ENCODE data around the gene BTRC. TPM values are rescaled to one million over a fixed set of nuclear protein-coding genes. Genes with fewer than 3 reads are reported as not detected.

BTRC gene
- total RNA-seq, 2 donors from 2014 or later: 8.8 to 9.9 TPM

DNA sequence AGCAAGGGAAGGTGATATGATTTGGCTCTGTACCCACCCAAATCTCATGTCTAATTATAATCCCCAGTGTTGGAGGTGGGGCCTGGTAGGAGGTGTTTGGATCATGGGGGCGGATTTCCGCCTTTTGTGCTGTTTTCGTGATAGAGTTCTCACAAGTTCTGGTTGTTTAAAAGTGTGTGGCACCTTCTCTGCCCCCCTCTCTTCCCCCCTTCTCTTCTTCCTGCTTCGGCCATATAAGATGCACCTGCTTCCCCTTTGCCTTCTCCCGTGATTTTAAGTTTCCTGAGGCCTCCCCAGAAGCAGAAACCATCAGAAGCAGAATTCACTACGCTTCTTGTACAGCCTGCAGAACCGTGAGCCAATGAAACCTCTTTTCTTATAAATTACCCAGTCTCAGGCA is 21.1 kb downstream of the BTRC start:
- H3K4me1 ChIP-seq: no peaks in the 10 kb centered on the region
- no peak for DNase-seq
- no peak for ATAC-seq
- H3K27me3 ChIP-seq: no peaks in the 10 kb centered on the region
- H3K36me3 ChIP-seq (replicated peaks in 1 of 2; ENCODE audit: insufficient read depth in 1 of 2, low read depth in 2 of 2): no peaks in the 10 kb centered on the region
- intact Hi-C loops (cut with DNase I): no loop called here
- 78 to 94% methylated on average over 7 of the region's 7 CpGs for WGBS, 2 donors
- no peak overlapping the region for H3K27ac ChIP-seq
- no peak overlapping the region for H3K4me3 ChIP-seq
- TF ChIP-seq CTCF (IDR thresholded peaks at IDR 0.05) (no peak), POLR2A (IDR thresholded peaks at IDR 0.05) (no peak)
- no peaks in the 10 kb centered on the region for H3K9me3 ChIP-seq

- no peaks in the 10 kb centered on the region for H3K36me3 ChIP-seq (replicated peaks in 1 of 2; ENCODE audit: insufficient read depth in 1 of 2, low read depth in 2 of 2)
- no peaks in the 10 kb centered on the region for H3K9me3 ChIP-seq
- no peak for DNase-seq
- H3K27me3 ChIP-seq: no peaks in the 10 kb centered on the region
- no peak for ATAC-seq
- no peak for TF ChIP-seq CTCF (IDR thresholded peaks at IDR 0.05)
- no peak for TF ChIP-seq POLR2A (IDR thresholded peaks at IDR 0.05)
- no peaks in the 10 kb centered on the region for H3K4me1 ChIP-seq
- 64 to 67% methylated on average over 5 of the region's 5 CpGs for WGBS, 2 donors
- no peak overlapping the region for H3K27ac ChIP-seq
- H3K4me3 ChIP-seq: no peak overlapping the region
- intact Hi-C loops (cut with DNase I): no loop called here
Measured at GRCh38 chr10:101379663-101380352, 25.8 kb downstream of the BTRC start.

- intact Hi-C loops (cut with DNase I): no loop called here
- H3K9me3 ChIP-seq: no peaks in the 10 kb centered on the region
- TF ChIP-seq POLR2A (IDR thresholded peaks at IDR 0.05): no peak
- TF ChIP-seq CTCF (IDR thresholded peaks at IDR 0.05): no peak
- no peak overlapping the region for H3K27ac ChIP-seq
- no peak overlapping the region for H3K4me3 ChIP-seq
- H3K27me3 ChIP-seq: no peaks in the 10 kb centered on the region
- WGBS, 2 donors: 82% methylated on average over 5 of the region's 5 CpGs
- no peak for ATAC-seq
- no peaks in the 10 kb centered on the region for H3K4me1 ChIP-seq
- no peaks in the 10 kb centered on the region for H3K36me3 ChIP-seq (replicated peaks in 1 of 2; ENCODE audit: insufficient read depth in 1 of 2, low read depth in 2 of 2)
- DNase-seq: no peak
Measured at GRCh38 chr10:101380353-101381017, 26.5 kb downstream of the BTRC start.

- 59 to 62% methylated on average over 1 of the region's 1 CpG for WGBS, 2 donors
- ATAC-seq (no peak), DNase-seq (no peak)
- H3K36me3 ChIP-seq (replicated peaks in 1 of 2; ENCODE audit: insufficient read depth in 1 of 2, low read depth in 2 of 2): no peaks in the 10 kb centered on the region
- peaks cover 8% of the 10 kb centered on the region for H3K4me1 ChIP-seq
- H3K9me3 ChIP-seq: no peaks in the 10 kb centered on the region
- no peak for TF ChIP-seq POLR2A (IDR thresholded peaks at IDR 0.05)
- no peak for TF ChIP-seq CTCF (IDR thresholded peaks at IDR 0.05)
- intact Hi-C loops (cut with DNase I): no loop called here
- no peak overlapping the region for H3K27ac ChIP-seq
- no peaks in the 10 kb centered on the region for H3K27me3 ChIP-seq
- no peak overlapping the region for H3K4me3 ChIP-seq
Measured at GRCh38 chr10:101385866-101386658, 32.1 kb downstream of the BTRC start.

All from body of pancreas (tissue), 4 donors.